Stimulated activated CD4-positive, alpha-beta T cell treated with anti-CD3 and anti-CD28 coated beads, Interleukin-15, amount 100 ng/mL, for 48 hours (primary cell): ENCODE results near the gene PCGF1.

Experiments used
- DNase-seq, 2 donors: peaks; one replicate each; pipeline ENCODE4 v3.0.0-alpha.2; 2020; ENCODE audit warnings: low read depth in 2 of 2

PCGF1 gene

GRCh38 chr2:74515271-74515980 lies 7.9 kb upstream of the PCGF1 start:
- DNase-seq = no peak

- DNase-seq = no peak
These were observed 7.1 kb upstream of the PCGF1 start, which contains the start of gene TLX2 for GRCh38 chr2:74514368-74515270. Gene TLX2 (plus strand): TSS chr2:74514450. CDS start chr2:74514807, 357 bp downstream.

GRCh38 chr2:74513605-74514367 lies 6.3 kb upstream of the PCGF1 start:
- no peak for DNase-seq

GRCh38 chr2:74512744-74513604 lies 5.5 kb upstream of the PCGF1 start:
- no peak for DNase-seq

GRCh38 chr2:74511104-74511989 lies 3.9 kb upstream of the PCGF1 start:
- no peak for DNase-seq

- no peak for DNase-seq
These were observed 2.8 kb upstream of the PCGF1 start for GRCh38 chr2:74510272-74510671.

GRCh38 chr2:74507926-74508520 lies 528 bp upstream of the PCGF1 start:
- DNase-seq = no peak

- DNase-seq = no peak
These were observed 1.8 kb downstream of the PCGF1 start for GRCh38 chr2:74505448-74506246.

- no peak for DNase-seq
These were observed 2.9 kb downstream of the PCGF1 start for GRCh38 chr2:74504591-74504990.

GRCh38 chr2:74503506-74504475 lies 3.7 kb downstream of the PCGF1 start:
- DNase-seq = no peak

- no peak for DNase-seq
These were observed 4.6 kb downstream of the PCGF1 start for GRCh38 chr2:74502720-74503505.

- no peak for DNase-seq
These were observed 5.3 kb downstream of the PCGF1 start for GRCh38 chr2:74502147-74502719.

- DNase-seq = no peak
These were observed 6.0 kb downstream of the PCGF1 start for GRCh38 chr2:74501335-74502071.

- DNase-seq = no peak
These were observed 6.9 kb downstream of the PCGF1 start for GRCh38 chr2:74500578-74500946.

GRCh38 chr2:74499940-74500577 lies 7.4 kb downstream of the PCGF1 start:
- DNase-seq = no peak
